GM18858 (cell line): ENCODE results near the gene FZD7.

Experiments
- ATAC-seq: cut with Tn5 transposase; IDR thresholded peaks from one replicate; pipeline ENCODE4 v1.9.1; 2021; ENCODE audit not compliant: unreplicated experiment

Gene FZD7

GRCh38 chr2:202065876-202066275, 32.2 kb downstream of the FZD7 start:
- no peak for ATAC-seq

GRCh38 chr2:202066875-202067274, 33.2 kb downstream of the FZD7 start:
- no peak for ATAC-seq

GRCh38 chr2:202067589-202067988, 33.9 kb downstream of the FZD7 start:
- ATAC-seq: no peak

- no peak for ATAC-seq
Measured at GRCh38 chr2:202069170-202070067, 35.8 kb downstream of the FZD7 start.

GRCh38 chr2:202071107-202071506, 37.5 kb downstream of the FZD7 start:
- no peak for ATAC-seq

- ATAC-seq: no peak
Measured at GRCh38 chr2:202072226-202072625, 38.6 kb downstream of the FZD7 start.

- ATAC-seq: no peak
Measured at GRCh38 chr2:202072737-202073401, 39.2 kb downstream of the FZD7 start, which contains the start of gene KIAA2012. TSS of gene KIAA2012 (plus strand) at chr2:202073255. CDS start at chr2:202073628, 373 bp downstream.

GRCh38 chr2:202074324-202074723, 40.7 kb downstream of the FZD7 start:
- ATAC-seq: no peak

- ATAC-seq: no peak
Measured at GRCh38 chr2:202079310-202079709, 45.7 kb downstream of the FZD7 start.

GRCh38 chr2:202084265-202084664, 50.6 kb downstream of the FZD7 start:
- no peak for ATAC-seq
